ENCODE measurements around the gene TSC22D3.
"Not testable (repeated sequence)": the region's sequence is repeated elsewhere in the genome, so short reads cannot be mapped to it uniquely, and the experiment has no call there.

TSC22D3 gene

DNA sequence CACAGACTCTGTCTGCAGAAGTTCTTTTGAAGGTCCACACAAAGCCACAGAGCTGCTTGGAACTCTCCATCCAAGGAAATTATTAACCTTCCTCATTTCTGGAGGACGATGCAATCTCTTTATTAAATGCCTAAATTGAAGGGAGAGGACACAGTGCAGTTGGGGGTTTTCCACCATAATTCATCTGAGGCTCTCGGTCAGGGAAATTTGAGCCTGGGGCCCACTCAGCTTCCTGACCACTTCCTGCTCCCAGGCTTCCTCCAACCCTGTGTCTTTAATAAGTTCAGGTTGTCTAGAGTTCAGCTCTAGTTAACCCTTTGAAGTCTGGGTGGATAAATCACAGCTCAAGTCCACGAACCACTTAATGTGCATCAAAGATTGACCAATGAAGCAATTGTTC is 88.8 kb downstream of the TSC22D3 start:
- Mint-ChIP-seq H3K4me3 (no peak overlapping the region), H3K36me3 (no peaks in the 10 kb centered on the region), H3K27me3 (no peaks in the 10 kb centered on the region), H3K9me3 (no peaks in the 10 kb centered on the region), H3K4me1 (peaks cover 34% of the 10 kb centered on the region), H3K27ac (no peak overlapping the region)

DNA sequence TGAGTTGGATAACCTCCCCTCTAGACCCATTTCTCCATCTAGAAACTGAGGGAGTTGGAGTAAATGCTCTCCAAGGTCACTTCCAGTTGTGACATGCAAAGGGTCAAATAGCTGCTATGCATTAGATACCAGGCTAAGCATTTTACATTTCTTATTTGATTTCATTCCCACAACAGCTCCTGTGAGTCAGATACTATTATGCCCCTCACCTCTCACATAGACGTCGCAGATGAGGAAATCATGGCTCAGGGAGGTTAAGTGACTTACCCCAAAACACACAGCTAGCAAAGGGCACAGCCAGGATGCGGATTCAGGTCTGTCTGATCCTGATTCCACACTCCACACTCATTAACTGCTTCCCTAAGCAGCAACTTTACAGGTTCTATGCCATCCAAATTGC is 89.6 kb downstream of the TSC22D3 start:
- Mint-ChIP-seq H3K27me3 (no peaks in the 10 kb centered on the region), H3K4me3 (no peak overlapping the region), H3K9me3 (no peaks in the 10 kb centered on the region), H3K27ac (no peak overlapping the region), H3K4me1 (peaks cover 36% of the 10 kb centered on the region), H3K36me3 (no peaks in the 10 kb centered on the region)

- H3K4me3 Mint-ChIP-seq, H3K36me3 Mint-ChIP-seq, H3K9me3 Mint-ChIP-seq, H3K27ac Mint-ChIP-seq, H3K27me3 Mint-ChIP-seq: not testable (repeated sequence)
- H3K4me1 Mint-ChIP-seq = peaks cover 40% of the 10 kb centered on the region
Measured at GRCh38 chrX:107685586-107685985, 90.0 kb downstream of the TSC22D3 start.

GRCh38 chrX:107684956-107685385 is 90.6 kb downstream of the TSC22D3 start:
- no peaks in the 10 kb centered on the region for H3K36me3 Mint-ChIP-seq
- peaks cover 46% of the 10 kb centered on the region for H3K4me1 Mint-ChIP-seq
- no peak overlapping the region for H3K4me3 Mint-ChIP-seq
- H3K27ac Mint-ChIP-seq = no peak overlapping the region
- H3K9me3 Mint-ChIP-seq = no peaks in the 10 kb centered on the region
- H3K27me3 Mint-ChIP-seq = no peaks in the 10 kb centered on the region

GRCh38 chrX:107683931-107684330 is 91.7 kb downstream of the TSC22D3 start:
- Mint-ChIP-seq H3K27me3 (no peaks in the 10 kb centered on the region), H3K9me3 (no peaks in the 10 kb centered on the region), H3K4me1 (peaks cover 52% of the 10 kb centered on the region), H3K4me3 (no peak overlapping the region), H3K27ac (no peak overlapping the region), H3K36me3 (no peaks in the 10 kb centered on the region)

GRCh38 chrX:107683124-107683895 is 92.3 kb downstream of the TSC22D3 start:
- H3K9me3 Mint-ChIP-seq = no peaks in the 10 kb centered on the region
- no peak overlapping the region for H3K4me3 Mint-ChIP-seq
- no peaks in the 10 kb centered on the region for H3K27me3 Mint-ChIP-seq
- H3K27ac Mint-ChIP-seq = no peak overlapping the region
- H3K4me1 Mint-ChIP-seq = peaks cover 58% of the 10 kb centered on the region
- H3K36me3 Mint-ChIP-seq = no peaks in the 10 kb centered on the region

DNA sequence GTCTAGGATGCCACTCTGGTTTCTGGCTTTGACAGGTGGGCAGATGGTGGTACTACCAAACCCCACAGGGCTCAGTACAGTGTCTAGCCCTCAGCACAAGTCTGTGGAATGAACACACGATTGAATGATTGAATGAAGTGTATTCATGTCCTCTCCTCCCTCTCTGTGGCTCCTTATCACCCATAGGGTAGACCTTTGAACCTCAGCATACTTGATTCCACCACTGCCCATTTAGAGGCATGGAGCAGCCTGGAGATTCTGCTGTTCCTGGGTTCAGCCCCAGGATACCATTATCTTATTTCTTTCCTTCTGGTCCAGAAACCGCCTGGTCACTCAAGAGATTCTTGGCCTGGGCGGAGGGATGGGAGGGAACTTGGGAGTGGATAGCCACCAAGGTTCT is 93.3 kb downstream of the TSC22D3 start:
- Mint-ChIP-seq H3K4me1 (peaks cover 66% of the 10 kb centered on the region), H3K27ac (no peak overlapping the region), H3K36me3 (no peaks in the 10 kb centered on the region), H3K27me3 (no peaks in the 10 kb centered on the region), H3K4me3 (no peak overlapping the region), H3K9me3 (no peaks in the 10 kb centered on the region)

DNA sequence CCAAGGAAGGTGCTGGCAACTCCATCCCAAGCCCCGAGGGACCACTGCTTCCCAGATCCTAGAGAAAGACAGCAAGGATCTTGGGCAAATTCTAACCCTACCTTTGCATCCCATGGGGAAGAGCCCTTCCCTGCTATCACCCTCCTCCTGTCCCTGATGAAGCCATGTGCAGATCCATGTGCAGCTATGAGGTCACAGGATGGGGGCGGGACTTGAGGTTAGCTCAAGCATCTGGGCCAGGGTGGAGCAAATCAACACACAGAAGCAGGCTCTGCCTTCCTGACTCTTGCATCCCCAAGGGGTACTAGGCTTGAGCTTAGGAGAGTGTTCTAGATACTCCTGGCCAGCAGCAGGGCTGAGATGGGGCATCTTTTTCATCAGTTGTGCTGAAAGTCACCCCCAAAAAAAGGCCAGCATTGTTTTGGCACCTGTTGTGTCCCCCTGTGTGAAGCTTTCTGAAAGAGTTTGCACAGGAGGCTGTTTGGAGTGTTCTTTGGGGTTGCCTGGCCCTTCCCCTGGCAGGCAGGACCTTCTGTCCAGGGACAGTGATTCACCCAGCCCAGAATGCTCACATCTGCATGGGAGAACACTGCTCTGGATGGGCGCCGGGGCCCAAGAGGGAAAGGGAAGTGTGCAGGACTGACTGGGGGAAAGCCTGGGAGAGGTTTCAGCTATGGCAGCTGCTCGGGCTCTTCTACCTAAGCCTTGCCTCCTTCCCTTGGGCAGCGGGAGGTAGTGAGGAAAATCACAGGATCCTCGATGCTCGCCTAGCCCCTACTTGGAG is 96.4 kb downstream of the TSC22D3 start:
- peaks cover 69% of the 10 kb centered on the region for H3K4me1 Mint-ChIP-seq
- no peaks in the 10 kb centered on the region for H3K9me3 Mint-ChIP-seq
- peak overlapping the region; percentile 80 for H3K27ac Mint-ChIP-seq
- no peak overlapping the region for H3K4me3 Mint-ChIP-seq
- H3K27me3 Mint-ChIP-seq = no peaks in the 10 kb centered on the region
- H3K36me3 Mint-ChIP-seq = no peaks in the 10 kb centered on the region

GRCh38 chrX:107677909-107678308 is 97.7 kb downstream of the TSC22D3 start:
- Mint-ChIP-seq H3K36me3 (no peaks in the 10 kb centered on the region), H3K4me1 (peaks cover 65% of the 10 kb centered on the region), H3K27ac (peak overlapping the region; percentile 98), H3K27me3 (no peaks in the 10 kb centered on the region), H3K4me3 (peak overlapping the region; percentile 91), H3K9me3 (no peaks in the 10 kb centered on the region)

- no peaks in the 10 kb centered on the region for H3K27me3 Mint-ChIP-seq
- no peaks in the 10 kb centered on the region for H3K36me3 Mint-ChIP-seq
- no peaks in the 10 kb centered on the region for H3K9me3 Mint-ChIP-seq
- H3K4me3 Mint-ChIP-seq = peak overlapping the region; percentile 91
- H3K4me1 Mint-ChIP-seq = peaks cover 67% of the 10 kb centered on the region
- H3K27ac Mint-ChIP-seq = peak overlapping the region; percentile 98
Measured at GRCh38 chrX:107677501-107677901, 98.1 kb downstream of the TSC22D3 start.

DNA sequence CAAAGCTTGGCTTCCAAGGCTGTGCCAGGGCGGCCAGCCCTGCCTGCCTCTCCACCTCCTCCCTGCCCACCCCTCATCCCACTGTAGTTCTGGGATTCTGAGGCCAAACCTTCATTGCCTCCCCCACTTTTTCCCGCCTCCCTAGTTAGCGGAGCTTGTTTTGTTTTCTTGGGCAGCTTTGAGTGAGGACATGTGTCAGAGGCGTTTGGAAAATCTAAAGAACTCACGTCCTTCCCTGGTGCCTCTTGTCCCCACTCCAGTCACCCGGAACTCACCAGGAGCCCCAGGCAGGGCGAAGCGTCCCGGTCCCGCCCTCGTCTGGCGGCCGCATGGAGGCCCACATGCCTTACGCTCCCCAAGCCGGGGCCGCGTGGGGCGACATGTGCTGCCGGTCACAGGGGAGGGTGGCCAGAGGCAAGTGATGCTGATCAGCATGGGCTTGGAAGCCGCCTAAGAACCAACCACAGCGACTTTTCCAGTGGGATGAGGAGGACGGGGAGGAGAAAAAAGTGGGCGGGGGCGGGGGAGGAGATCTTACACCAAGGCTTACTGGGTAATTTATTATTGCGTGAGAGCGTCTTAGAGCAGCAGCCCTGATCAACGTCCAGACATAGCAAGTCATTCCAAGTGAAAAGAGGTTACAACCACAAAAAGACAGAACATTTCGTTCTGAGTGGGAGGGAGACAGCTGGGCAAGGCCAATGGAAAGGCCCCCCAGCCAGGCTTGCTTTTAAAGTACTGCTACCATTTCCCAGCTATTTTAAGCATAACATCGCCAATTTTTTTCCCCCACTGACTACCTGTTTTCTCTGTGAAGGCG is 98.8 kb downstream of the TSC22D3 start:
- Mint-ChIP-seq H3K4me3 (peak overlapping the region; percentile 91), H3K27ac (peak overlapping the region; percentile 98), H3K9me3 (no peaks in the 10 kb centered on the region), H3K36me3 (no peaks in the 10 kb centered on the region), H3K4me1 (peaks cover 67% of the 10 kb centered on the region), H3K27me3 (no peaks in the 10 kb centered on the region)

DNA sequence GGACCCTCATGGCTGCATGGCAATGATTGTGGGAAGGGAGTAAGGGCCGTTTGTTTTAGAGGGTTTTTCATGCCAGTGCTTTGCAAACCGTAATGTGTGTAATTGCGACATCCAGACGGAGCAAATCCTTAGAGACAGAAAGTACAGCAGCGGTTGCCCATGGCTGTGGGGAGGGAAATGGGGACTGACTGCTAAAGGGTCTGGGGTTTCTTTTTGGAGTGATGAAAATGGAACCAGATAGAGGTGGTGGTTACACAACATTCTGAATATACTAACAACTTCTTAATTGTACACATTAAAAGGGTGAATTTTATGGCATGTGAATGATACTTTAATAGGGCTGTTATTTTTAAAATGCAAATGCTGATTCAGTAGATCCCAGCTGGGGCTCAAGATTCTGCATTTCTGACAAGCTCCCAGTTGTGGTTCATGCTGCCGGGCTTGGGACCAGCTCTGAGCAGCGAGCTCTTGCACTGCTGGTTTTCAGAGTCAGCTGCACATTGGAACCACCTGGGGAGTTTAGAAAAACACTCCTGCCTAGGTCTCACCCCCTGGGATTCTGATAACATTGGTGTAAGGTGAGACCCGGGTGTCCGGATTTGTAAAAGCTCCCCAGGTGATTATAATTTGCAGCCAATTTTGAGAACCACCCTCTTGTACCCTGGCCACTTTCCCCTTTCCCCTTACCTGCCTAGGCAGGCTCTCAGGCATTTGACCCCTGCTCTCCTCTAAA is 99.6 kb downstream of the TSC22D3 start:
- Mint-ChIP-seq H3K27ac (peak overlapping the region; percentile 98), H3K9me3 (no peaks in the 10 kb centered on the region), H3K36me3 (no peaks in the 10 kb centered on the region), H3K4me1 (peaks cover 64% of the 10 kb centered on the region), H3K27me3 (no peaks in the 10 kb centered on the region), H3K4me3 (peak overlapping the region; percentile 91)

DNA sequence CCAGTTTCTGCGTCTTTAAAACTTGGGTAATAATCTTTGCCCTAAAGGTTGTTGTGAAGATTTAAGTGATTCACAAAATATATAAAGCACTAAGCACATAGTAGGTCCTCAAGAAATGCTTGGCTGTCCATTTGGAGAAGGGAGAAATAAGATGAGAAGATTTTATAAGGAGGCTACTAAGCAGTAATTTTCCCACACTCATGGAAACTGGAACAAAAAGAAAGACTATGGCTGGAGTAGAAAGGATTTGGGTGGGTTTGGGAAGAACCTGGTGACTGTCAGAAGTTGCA is 100.3 kb downstream of the TSC22D3 start:
- peak overlapping the region; percentile 80 for H3K27ac Mint-ChIP-seq
- no peaks in the 10 kb centered on the region for H3K27me3 Mint-ChIP-seq
- H3K9me3 Mint-ChIP-seq = no peaks in the 10 kb centered on the region
- peak overlapping the region; percentile 91 for H3K4me3 Mint-ChIP-seq
- H3K36me3 Mint-ChIP-seq = no peaks in the 10 kb centered on the region
- peaks cover 59% of the 10 kb centered on the region for H3K4me1 Mint-ChIP-seq

DNA sequence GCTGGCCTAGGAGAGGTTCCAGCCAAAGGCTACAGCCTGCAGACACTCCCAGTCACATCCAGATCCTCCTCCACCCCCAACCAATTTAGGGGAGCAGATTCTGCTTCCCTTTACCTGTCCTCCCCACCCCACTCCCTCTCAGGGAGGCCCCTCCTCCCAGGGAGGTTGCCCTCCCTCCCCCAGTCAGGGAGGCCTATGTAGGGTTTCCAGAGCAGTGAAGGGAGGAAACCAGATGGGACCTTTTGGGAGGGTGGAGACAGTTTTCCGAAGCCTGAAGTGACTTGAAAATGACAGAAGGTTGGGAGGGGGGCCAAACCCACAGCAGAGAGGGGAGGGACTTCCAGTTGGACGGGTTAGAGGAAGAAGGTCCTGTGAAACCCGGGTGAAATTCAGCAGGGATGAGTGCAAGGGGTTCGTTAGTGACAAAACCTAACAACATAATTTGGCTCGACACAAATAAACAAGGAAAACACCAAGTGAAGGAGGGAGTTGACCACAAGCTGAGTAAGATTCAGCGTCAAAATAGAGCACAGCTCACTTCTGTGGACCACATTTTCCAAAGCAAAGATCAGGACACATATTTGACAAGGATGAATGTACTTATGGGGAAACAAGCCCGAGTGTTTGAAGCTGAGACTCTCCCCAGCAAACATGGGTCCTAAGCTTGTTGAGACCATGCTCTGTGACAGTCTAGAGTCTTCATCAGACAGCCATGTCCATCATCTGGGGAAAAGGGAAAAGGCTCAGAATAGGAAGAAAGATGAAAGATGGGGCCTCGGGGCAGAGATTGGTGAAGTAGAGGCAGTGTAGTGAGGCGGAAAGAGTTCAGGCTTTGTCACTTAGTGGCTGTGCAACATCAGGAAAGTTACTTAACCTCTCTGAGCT is 100.9 kb downstream of the TSC22D3 start:
- Mint-ChIP-seq H3K27me3 (no peaks in the 10 kb centered on the region), H3K4me3 (peak overlapping the region; percentile 91), H3K4me1 (peaks cover 58% of the 10 kb centered on the region), H3K27ac (peak overlapping the region; percentile 80), H3K9me3 (no peaks in the 10 kb centered on the region), H3K36me3 (no peaks in the 10 kb centered on the region)
